ENCODE measurements around the gene THBS3. TPM values are rescaled to one million over a fixed set of nuclear protein-coding genes. Genes with fewer than 3 reads are reported as not detected.
A peak's percentile ranks its signal among the peaks of the same experiment; 100 is the strongest.

THBS3 gene
- total and polyA plus RNA-seq, 2 of the 4 experiments (the other 2 are of a cell fraction): 15.1 to 30.4 TPM

GRCh38 chr1:155250246-155250632 lies 42.5 kb upstream of the THBS3 start:
- TF ChIP-seq RAD21 (IDR thresholded peaks at IDR 0.05; ENCODE audit: low read length) (no peak), ELK1 (IDR thresholded peaks at IDR 0.05; ENCODE audit: borderline replicate concordance, low read depth, low read length) (no peak)
- H3K27ac ChIP-seq (ENCODE audit: insufficient read depth, low read length): no peak overlapping the region
- H2BK5ac ChIP-seq (ENCODE audit: low read depth, low read length, poor library complexity, severe bottlenecking): no peak overlapping the region
- in situ Hi-C loops (cut with MboI; ENCODE audit: low sequenced_read_pairs): no loop called here
- WGBS, 2 experiments (ENCODE audit: extremely low coverage in 2 of 2, insufficient read length in 1 of 2): 32% methylated on average over 21 of the region's 28 CpGs; no CpG with 5 or more reads in 1 of the 2 experiments
- peaks cover 4% of the 10 kb centered on the region; the same call in 1 of the 2 replicates for H3K9me1 ChIP-seq (ENCODE audit: insufficient read depth, low read length)
- no peak overlapping the region for H2BK120ac ChIP-seq (ENCODE audit: low read depth, low read length)
- no peak overlapping the region for H3K4me2 ChIP-seq (ENCODE audit: low read depth, low read length)
- peak overlapping the region in 1 of 2 experiments; percentile 82; a peak in 1 of 4 replicates for H4K8ac ChIP-seq (ENCODE audit: low read depth in 2 of 2, low read length in 2 of 2)
- H2BK20ac ChIP-seq (ENCODE audit: low read depth, low read length): no peak overlapping the region
- peak overlapping the region; percentile 71 for H3K4ac ChIP-seq (ENCODE audit: low read depth, low read length)
- H3K36me3 ChIP-seq (ENCODE audit: control insufficient read depth, insufficient read depth, low read length): peaks cover 16% of the 10 kb centered on the region
- CTCF ChIA-PET: interaction anchor here (0.5 to 1.7 kb wide), 13 partner anchors 9 to 494 kb away, joined by 3 to 6 read pairs (median 3); partner anchors contain the start of gene CLK2
- no peaks in the 10 kb centered on the region for H4K20me1 ChIP-seq (ENCODE audit: insufficient read depth, low read length)
- dilution Hi-C loops (cut with HindIII; ENCODE audit: low sequenced_read_pairs, unreplicated experiment): no loop called here
- H2BK15ac ChIP-seq (ENCODE audit: low read depth, low read length): no peak overlapping the region
- peaks cover 12 to 31% of the 10 kb centered on the region in 2 experiments for H3K79me1 ChIP-seq (ENCODE audit: low read depth in 1 of 2, low read length in 2 of 2)
- POLR2A ChIA-PET (ENCODE audit: unreplicated experiment): no interaction called here
- no peak overlapping the region for H3K14ac ChIP-seq (replicated peaks; ENCODE audit: low read depth, low read length)
- H3K56ac ChIP-seq (ENCODE audit: extremely low read depth, insufficient read depth, low read length): no peak overlapping the region
- peak overlapping the region; percentile 37; the same call in 1 of the 2 replicates for H2AK5ac ChIP-seq (ENCODE audit: low read depth, low read length)
- no TSS peak for BruUV-seq (replicated peaks)
- peaks cover 14% of the 10 kb centered on the region for H3K4me1 ChIP-seq (ENCODE audit: control insufficient read depth, insufficient read depth, low read length)
- H3K23ac ChIP-seq (ENCODE audit: low read depth, low read length): no peak overlapping the region
- peak overlapping the region; percentile 60 for H2AK9ac ChIP-seq (replicated peaks; ENCODE audit: low read depth, low read length, poor library complexity)
- intact Hi-C loops (cut with micrococcal nuclease): loop anchor here (1.0 to 5.0 kb wide), 3 partner anchors 73 to 398 kb away; no protein-coding TSS in a partner anchor
- ATAC-seq (ENCODE audit: low read depth) (no peak), DNase-seq (no peak)
- H3K4me3 ChIP-seq (ENCODE audit: insufficient read depth, low read depth, low read length): no peak overlapping the region
- no peak overlapping the region; the same call in 1 of the 2 replicates for H4K5ac ChIP-seq (ENCODE audit: low read depth, low read length)
- peak overlapping the region; percentile 93 for H2AFZ ChIP-seq (replicated peaks; ENCODE audit: low read length, poor library complexity)
- no peak overlapping the region for H4K91ac ChIP-seq (ENCODE audit: insufficient read depth, low read depth, low read length)
- H3K9me3 ChIP-seq (ENCODE audit: control insufficient read depth, insufficient read depth, low read length): no peaks in the 10 kb centered on the region
- H3K9ac ChIP-seq (ENCODE audit: low read depth, low read length): no peak overlapping the region
- H3K27me3 ChIP-seq (ENCODE audit: control insufficient read depth, insufficient read depth, low read length): no peaks in the 10 kb centered on the region
- H3K18ac ChIP-seq (ENCODE audit: low read depth, low read length): no peak overlapping the region
